ENCODE data around the gene MAGEB3. TPM values are rescaled to one million over a fixed set of nuclear protein-coding genes. Genes with fewer than 3 reads are reported as not detected.

MAGEB3 gene
- total and polyA plus RNA-seq, 9 of the 15 experiments (the other 6 are each of a cell fraction or from before 2014, with no cell fraction given), result 0.07 to 0.11 TPM; not detected in 7

GRCh38 chrX:30215357-30215843, 15.1 kb upstream of the MAGEB3 start, which contains the start of gene MAGEB2:
MAGEB2 (plus strand) TSS chrX:30215563; CDS start chrX:30218581, 3,018 bp downstream.
- Histone ChIP-seq H3K4me1 (replicated peaks in 1 of 2; ENCODE audit: control insufficient read depth in 2 of 2, insufficient read depth in 2 of 2, low read length in 2 of 2) (peaks cover 8 to 12% of the 10 kb centered on the region in 2 experiments), H3K9ac (ENCODE audit: insufficient read depth in 1 of 2, low read depth in 2 of 2, low read length in 2 of 2) (peak within 1 kb of the TSS; percentile 82 to 88), H3K27ac (ENCODE audit: extremely low read depth, low read depth, low read length) (peak within 1 kb of the TSS; percentile 92), H3K36me3 (ENCODE audit: control insufficient read depth, insufficient read depth, low read length) (peaks cover 19% of the 10 kb centered on the region; the same call in 2 of the 3 replicates), H3K9me3 (replicated peaks; ENCODE audit: control insufficient read depth, insufficient read depth, low read depth, low read length) (no peaks in the 10 kb centered on the region), H3K4me2 (ENCODE audit: insufficient read depth, low read length) (peak within 1 kb of the TSS; percentile 97), H2AFZ (ENCODE audit: low read depth, low read length) (peak within 1 kb of the TSS; percentile 95), H3K27me3 (ENCODE audit: control insufficient read depth in 2 of 2, insufficient read depth in 2 of 2, low read length in 2 of 2) (no peaks in the 10 kb centered on the region), H3K79me2 (ENCODE audit: control insufficient read depth, insufficient read depth, low read length) (peaks cover 22% of the 10 kb centered on the region), H3K4me3 (peak within 1 kb of the TSS; percentile 57), H3K9me1 (ENCODE audit: control insufficient read depth, insufficient read depth, low read length) (no peaks in the 10 kb centered on the region), H4K20me1 (replicated peaks; ENCODE audit: control insufficient read depth, insufficient read depth, low read length) (no peaks in the 10 kb centered on the region)
- FAIRE-seq, result peak; percentile 99
- CTCF ChIA-PET (ENCODE audit: low intra/inter-chr PET ratio), result no interaction called here
- in situ Hi-C loops (cut with MboI) (no loop called here), intact Hi-C loops (cut with micrococcal nuclease) (loop anchor here (5.0 kb wide), 2 partner anchors 67 to 73 kb away; no protein-coding TSS in a partner anchor)
- POLR2A ChIA-PET, result no interaction called here
- WGBS (ENCODE audit: insufficient coverage, low coverage, missing lambda C conversion rate), result 0% methylated on average over 17 of the region's 29 CpGs
- DNase-seq (ENCODE audit: extremely low read depth in 1 of 4, low spot score in 3 of 4), result peak; percentile 84 to 89 (median 84)
- no TSS peak for BruUV-seq (replicated peaks)
- peak; percentile 97 for ATAC-seq
- TF ChIP-seq GABPB1 (CRISPR knock-in tag; IDR thresholded peaks at IDR 0.05) (peak; percentile 87), RNF2 (IDR thresholded peaks at IDR 0.05) (0 out of 2 replicates have a peak, but pooled peaks have one; percentile 13), MIER1 (IDR thresholded peaks at IDR 0.05; ENCODE audit: low read depth) (no peak), VEZF1 (CRISPR knock-in tag; IDR thresholded peaks at IDR 0.05) (peak; percentile 58), JUND (IDR thresholded peaks at IDR 0.05; ENCODE audit: borderline replicate concordance, low read depth, low read length) (peak; percentile 96), JUND (tag; IDR thresholded peaks at IDR 0.05; ENCODE audit: borderline replicate concordance, low read depth, low read length) (peak; percentile 93; the same call in 2 of the 3 replicates), KLF10 (CRISPR knock-in tag; IDR thresholded peaks at IDR 0.05) (no peak), TBL1XR1 (IDR thresholded peaks at IDR 0.05; ENCODE audit: low read length in 2 of 2) (0 out of 4 replicates have a peak, but pooled peaks of 1 of the 2 experiments have one; percentile 24), MTA3 (IDR thresholded peaks at IDR 0.05; ENCODE audit: borderline replicate concordance) (peak; percentile 66; the same call in 1 of the 2 replicates), POLR2B (IDR thresholded peaks at IDR 0.05; ENCODE audit: low read depth, partially characterized antibody) (peak; percentile 57), ETV1 (tag; conservative IDR thresholded peaks at IDR 0.05; ENCODE audit: low read depth) (peak; percentile 93), GTF2E2 (tag; IDR thresholded peaks at IDR 0.05) (0 out of 2 replicates have a peak, but pooled peaks have one; percentile 44), MEIS2 (IDR thresholded peaks at IDR 0.05; ENCODE audit: partially characterized antibody) (peak; percentile 31)
- TF ChIP-seq, protein P1, sequence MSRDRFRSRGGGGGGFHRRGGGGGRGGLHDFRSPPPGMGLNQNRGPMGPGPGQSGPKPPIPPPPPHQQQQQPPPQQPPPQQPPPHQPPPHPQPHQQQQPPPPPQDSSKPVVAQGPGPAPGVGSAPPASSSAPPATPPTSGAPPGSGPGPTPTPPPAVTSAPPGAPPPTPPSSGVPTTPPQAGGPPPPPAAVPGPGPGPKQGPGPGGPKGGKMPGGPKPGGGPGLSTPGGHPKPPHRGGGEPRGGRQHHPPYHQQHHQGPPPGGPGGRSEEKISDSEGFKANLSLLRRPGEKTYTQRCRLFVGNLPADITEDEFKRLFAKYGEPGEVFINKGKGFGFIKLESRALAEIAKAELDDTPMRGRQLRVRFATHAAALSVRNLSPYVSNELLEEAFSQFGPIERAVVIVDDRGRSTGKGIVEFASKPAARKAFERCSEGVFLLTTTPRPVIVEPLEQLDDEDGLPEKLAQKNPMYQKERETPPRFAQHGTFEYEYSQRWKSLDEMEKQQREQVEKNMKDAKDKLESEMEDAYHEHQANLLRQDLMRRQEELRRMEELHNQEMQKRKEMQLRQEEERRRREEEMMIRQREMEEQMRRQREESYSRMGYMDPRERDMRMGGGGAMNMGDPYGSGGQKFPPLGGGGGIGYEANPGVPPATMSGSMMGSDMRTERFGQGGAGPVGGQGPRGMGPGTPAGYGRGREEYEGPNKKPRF (IDR thresholded peaks at IDR 0.05; ENCODE audit: low read depth, low read length), result no peak
- TF ChIP-seq, protein P2, sequence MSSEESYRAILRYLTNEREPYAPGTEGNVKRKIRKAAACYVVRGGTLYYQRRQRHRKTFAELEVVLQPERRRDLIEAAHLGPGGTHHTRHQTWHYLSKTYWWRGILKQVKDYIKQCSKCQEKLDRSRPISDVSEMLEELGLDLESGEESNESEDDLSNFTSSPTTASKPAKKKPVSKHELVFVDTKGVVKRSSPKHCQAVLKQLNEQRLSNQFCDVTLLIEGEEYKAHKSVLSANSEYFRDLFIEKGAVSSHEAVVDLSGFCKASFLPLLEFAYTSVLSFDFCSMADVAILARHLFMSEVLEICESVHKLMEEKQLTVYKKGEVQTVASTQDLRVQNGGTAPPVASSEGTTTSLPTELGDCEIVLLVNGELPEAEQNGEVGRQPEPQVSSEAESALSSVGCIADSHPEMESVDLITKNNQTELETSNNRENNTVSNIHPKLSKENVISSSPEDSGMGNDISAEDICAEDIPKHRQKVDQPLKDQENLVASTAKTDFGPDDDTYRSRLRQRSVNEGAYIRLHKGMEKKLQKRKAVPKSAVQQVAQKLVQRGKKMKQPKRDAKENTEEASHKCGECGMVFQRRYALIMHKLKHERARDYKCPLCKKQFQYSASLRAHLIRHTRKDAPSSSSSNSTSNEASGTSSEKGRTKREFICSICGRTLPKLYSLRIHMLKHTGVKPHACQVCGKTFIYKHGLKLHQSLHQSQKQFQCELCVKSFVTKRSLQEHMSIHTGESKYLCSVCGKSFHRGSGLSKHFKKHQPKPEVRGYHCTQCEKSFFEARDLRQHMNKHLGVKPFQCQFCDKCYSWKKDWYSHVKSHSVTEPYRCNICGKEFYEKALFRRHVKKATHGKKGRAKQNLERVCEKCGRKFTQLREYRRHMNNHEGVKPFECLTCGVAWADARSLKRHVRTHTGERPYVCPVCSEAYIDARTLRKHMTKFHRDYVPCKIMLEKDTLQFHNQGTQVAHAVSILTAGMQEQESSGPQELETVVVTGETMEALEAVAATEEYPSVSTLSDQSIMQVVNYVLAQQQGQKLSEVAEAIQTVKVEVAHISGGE (CRISPR knock-in tag; IDR thresholded peaks at IDR 0.05), result peak in 1 of 3 experiments; percentile 71; a peak in 2 of 6 replicates
